Measurements from ENCODE around the gene CALHM3. TPM values are rescaled to one million over a fixed set of nuclear protein-coding genes. Genes with fewer than 3 reads are reported as not detected.
"Not testable (repeated sequence)": the region's sequence is repeated elsewhere in the genome, so short reads cannot be mapped to it uniquely, and the experiment has no call there.

The CALHM3 gene
- total RNA-seq, 1 donor from 2014 or later, result not detected

GRCh38 chr10:103504181-103504783 is 25.2 kb upstream of the CALHM3 start:
- DNase-seq (no peak), ATAC-seq (ENCODE audit: poor library complexity) (peak; percentile 63)
- intact Hi-C loops (cut with DNase I), result no loop called here

GRCh38 chr10:103503777-103504176 is 24.7 kb upstream of the CALHM3 start:
- ATAC-seq (ENCODE audit: poor library complexity); DNase-seq; intact Hi-C loops (cut with DNase I): not testable (repeated sequence)

DNA sequence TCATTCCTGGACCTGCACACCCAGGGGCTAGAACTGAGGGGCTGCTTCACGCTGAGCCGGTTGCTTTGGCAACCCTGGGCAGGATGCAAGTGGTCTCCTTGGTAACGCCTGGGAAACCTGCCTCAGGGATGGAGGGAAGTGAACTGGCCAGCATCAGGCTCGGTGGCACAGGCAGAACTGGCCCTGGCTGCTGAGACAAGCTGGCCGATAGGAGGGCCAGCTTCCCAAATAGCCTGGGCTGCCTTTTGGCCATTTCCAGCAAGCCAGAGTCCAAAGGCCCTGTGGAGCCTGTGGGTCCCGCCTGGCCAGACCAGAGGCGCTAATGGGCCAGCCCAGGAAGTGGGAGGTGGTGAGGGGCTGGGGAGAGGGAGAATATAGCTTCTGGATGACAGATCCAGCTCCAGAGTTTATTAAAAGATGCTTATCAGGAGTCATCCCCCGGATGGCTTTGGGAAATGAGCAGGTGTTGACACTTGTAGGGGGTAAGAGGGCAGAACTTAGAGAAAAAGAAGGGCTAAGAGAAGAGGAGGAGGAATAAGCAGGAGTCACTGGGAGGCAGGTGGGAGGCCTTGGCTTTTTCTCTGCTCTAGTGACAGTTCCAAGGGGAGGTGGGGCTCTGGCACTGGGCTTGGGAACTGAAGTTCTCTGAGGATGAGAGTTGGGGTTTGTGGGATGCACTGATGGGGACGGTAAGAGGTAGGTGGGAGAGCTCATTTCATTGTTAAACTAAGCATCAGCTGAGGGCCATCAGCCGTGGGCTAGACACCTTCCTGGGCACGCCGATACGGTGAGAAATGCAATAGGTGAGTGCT is 24.0 kb upstream of the CALHM3 start:
- DNase-seq (no peak), ATAC-seq (ENCODE audit: poor library complexity) (no peak)
- intact Hi-C loops (cut with DNase I), result no loop called here

DNA sequence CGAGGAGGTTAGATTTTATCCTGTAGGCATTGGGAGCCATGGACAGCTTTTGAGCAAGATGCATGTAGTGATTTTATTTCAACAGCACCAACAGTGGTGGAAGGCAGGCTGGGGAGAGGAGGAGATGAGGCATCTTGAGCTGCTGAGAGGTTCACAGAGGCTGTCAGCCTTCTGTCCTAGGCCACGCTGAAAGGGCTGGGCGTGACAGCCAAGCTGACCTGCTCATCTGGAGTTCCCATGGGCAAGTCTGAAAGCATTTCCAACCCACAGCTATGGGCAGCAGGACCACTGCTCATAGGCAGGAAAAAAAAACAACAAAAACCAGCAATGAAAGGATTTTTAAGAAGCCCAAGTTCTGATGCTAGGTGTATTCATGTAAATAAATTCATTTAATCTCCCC is 22.1 kb upstream of the CALHM3 start:
- intact Hi-C loops (cut with DNase I), result no loop called here
- DNase-seq (no peak), ATAC-seq (ENCODE audit: poor library complexity) (no peak)

DNA sequence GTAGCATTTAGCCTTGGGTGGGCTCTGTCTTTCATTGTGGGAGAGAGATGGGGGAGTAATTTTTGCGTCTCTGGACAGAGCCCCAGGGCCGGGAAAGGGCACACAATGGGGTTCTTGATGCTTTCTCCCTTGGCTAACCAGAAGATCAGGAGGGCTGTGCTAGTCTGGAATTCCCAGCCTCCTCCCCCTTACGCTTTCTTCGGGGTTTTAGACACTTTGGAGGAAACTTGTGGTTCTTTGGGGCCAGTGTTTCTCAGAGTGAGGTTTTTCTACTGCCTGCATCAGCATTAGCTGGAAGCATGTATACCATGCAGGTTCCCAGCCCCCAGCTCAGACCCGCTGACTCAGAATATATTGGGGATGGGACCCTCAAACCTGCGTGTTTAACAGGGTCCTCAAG is 21.4 kb upstream of the CALHM3 start:
- DNase-seq (no peak), ATAC-seq (ENCODE audit: poor library complexity) (no peak)
- intact Hi-C loops (cut with DNase I), result no loop called here

- ATAC-seq (ENCODE audit: poor library complexity), result no peak
- DNase-seq, result no peak
- intact Hi-C loops (cut with DNase I), result no loop called here
Observed at GRCh38 chr10:103499881-103500280, 20.8 kb upstream of the CALHM3 start.

- DNase-seq, result no peak
- intact Hi-C loops (cut with DNase I), result no loop called here
- no peak for ATAC-seq (ENCODE audit: poor library complexity)
Observed at GRCh38 chr10:103498936-103499638, 20.0 kb upstream of the CALHM3 start.

- ATAC-seq (ENCODE audit: poor library complexity) (no peak), DNase-seq (no peak)
- intact Hi-C loops (cut with DNase I), result no loop called here
Observed at GRCh38 chr10:103497161-103497915, 18.3 kb upstream of the CALHM3 start.

DNA sequence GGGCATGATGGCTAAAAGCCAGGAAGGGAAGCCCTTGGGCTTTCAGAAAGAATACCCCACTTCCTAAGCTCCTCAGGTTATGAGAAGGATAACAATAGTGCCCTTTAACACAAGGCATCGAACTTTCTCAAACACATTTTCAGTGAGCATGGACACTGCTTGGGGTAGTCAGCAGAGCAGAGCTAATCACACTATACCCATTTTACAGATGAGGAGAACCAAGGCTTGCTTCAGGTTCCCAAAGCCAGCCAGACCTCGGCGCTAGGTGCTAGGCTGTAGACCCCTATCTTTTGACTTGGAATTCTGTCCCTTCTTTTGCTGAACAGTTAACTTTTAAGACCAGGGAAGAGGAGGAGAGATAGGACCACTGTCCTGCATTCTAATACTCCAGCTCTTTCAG is 16.3 kb upstream of the CALHM3 start:
- ATAC-seq (ENCODE audit: poor library complexity) (no peak), DNase-seq (no peak)
- intact Hi-C loops (cut with DNase I), result no loop called here

- ATAC-seq (ENCODE audit: poor library complexity), result peak; percentile 10
- no peak for DNase-seq
- intact Hi-C loops (cut with DNase I), result no loop called here
Observed at GRCh38 chr10:103493916-103494877, 15.2 kb upstream of the CALHM3 start.

- intact Hi-C loops (cut with DNase I), result no loop called here
- ATAC-seq (ENCODE audit: poor library complexity) (no peak), DNase-seq (no peak)
Observed at GRCh38 chr10:103493362-103493915, 14.4 kb upstream of the CALHM3 start, which contains the start of gene NEURL1. TSS of gene NEURL1 (plus strand) at chr10:103493705. CDS start at chr10:103494388, 683 bp downstream.

- intact Hi-C loops (cut with DNase I), result no loop called here
- DNase-seq (no peak), ATAC-seq (ENCODE audit: poor library complexity) (no peak)
Observed at GRCh38 chr10:103492655-103493261, 13.7 kb upstream of the CALHM3 start.

DNA sequence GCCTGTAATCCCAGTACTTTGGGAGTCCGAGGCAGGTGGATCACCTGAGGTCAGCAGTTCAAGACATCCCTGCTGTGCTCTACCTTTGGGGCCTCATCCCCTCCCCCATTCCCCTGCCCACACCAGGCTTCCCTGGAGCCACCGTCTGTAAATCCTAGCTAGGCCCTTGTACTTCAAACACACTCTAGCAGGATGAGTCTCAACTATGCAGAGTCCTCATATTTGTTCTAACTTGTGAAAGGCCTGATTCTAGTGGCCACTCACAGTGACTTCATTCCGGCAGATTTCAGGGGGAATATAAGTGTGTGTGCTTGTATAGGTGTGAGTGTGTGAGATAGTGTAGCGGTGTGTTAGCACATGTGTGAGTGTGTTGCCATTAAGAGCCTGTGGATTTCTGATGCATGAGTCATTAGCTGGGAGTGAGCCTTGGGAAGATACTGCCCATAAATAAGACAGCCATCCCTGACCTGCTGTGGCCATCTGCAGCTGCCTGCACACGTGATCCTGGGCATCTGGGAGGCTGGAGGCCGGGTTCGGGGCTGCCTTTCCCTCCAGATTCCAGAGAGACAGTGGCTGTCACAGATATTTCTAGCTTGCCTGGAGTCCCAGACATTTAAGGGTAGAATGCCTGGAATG is 12.8 kb upstream of the CALHM3 start:
- intact Hi-C loops (cut with DNase I), result no loop called here
- DNase-seq (no peak), ATAC-seq (ENCODE audit: poor library complexity) (peak; percentile 30)

DNA sequence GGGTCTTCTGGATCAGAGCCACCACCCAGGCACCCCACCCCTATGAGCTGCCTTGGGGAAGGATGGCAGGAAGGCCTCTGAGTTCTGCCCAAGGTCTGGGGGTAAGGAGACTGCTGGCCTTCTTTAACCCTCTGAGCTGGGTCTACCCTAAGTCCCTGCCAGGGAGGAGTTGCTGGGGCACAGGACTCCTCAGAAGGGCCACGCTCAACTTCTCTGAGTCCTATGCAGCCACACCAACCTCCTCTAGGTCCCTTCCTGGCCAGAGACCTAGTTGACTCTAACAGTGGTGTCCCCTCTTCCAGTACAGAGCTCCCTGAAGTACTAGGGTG is 11.9 kb upstream of the CALHM3 start:
- DNase-seq (no peak), ATAC-seq (ENCODE audit: poor library complexity) (no peak)
- intact Hi-C loops (cut with DNase I), result no loop called here

GRCh38 chr10:103487410-103487708 is 8.3 kb upstream of the CALHM3 start:
- no peak for DNase-seq
- intact Hi-C loops (cut with DNase I), result no loop called here
- ATAC-seq (ENCODE audit: poor library complexity), result no peak

- ATAC-seq (ENCODE audit: poor library complexity); DNase-seq; intact Hi-C loops (cut with DNase I): not testable (repeated sequence)
Observed at GRCh38 chr10:103486635-103487409, 7.8 kb upstream of the CALHM3 start.

Measured in Right ventricle myocardium superior (tissue), 1 donor.